Measurements from ENCODE around the gene METTL1. TPM values are rescaled to one million over a fixed set of nuclear protein-coding genes. Genes with fewer than 3 reads are reported as not detected.

METTL1 gene
- total RNA-seq, 1 donor from 2014 or later = 26.8 TPM

DNA sequence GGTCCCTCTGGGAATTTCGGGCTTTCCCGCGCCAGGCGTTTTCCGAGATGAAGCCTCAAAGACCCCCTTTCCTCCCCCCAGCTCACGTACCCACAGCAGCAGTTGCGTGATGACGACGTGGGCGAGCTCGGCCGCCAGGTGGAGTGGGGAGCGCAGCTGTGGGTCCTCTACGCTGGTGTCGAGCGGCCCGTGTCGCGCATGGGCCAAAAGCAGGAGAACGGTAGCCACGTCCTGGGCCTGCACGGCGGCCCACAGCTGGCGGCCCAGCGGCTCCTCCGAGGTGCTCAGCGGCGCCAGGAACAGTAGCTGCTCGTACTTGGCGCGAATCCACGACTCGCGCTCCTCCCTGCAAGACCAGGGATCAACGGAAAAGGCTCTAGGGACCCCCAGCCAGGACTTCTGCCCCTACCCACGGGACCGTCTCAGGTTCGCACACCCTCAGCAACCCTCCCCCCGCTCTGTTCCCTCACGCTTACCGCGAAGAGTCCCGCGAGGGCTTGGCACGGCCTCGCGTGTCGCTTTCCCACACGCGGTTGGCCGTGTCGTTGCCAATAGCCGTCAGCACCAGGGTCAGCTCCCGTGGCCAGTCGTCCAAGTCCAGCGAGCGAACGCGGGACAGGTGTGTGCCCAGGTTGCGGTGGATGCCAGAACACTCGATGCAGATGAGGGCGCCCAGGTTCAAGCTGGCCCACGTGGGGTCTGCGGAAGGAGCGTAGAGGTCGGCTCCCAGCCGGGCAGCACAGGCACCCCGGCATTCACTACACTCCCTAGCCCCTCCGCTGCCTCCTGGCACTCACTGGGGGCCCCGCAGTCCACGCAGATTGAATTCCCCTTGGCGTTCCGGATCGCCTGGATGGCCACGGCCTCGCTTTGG lies 44.8 kb downstream of the METTL1 start:
- Mint-ChIP-seq H3K4me3 (ENCODE audit: unreplicated experiment) (peak overlapping the region; percentile 96), H3K9me3 (ENCODE audit: low read depth) (no peaks in the 10 kb centered on the region), H3K4me1 (ENCODE audit: low read depth) (peaks cover 13% of the 10 kb centered on the region), H3K36me3 (ENCODE audit: low read depth) (peaks cover 2% of the 10 kb centered on the region), H3K27me3 (ENCODE audit: low read depth) (peaks cover 3% of the 10 kb centered on the region), H3K27ac (ENCODE audit: unreplicated experiment) (peak overlapping the region; percentile 45)
- no peak for DNase-seq (ENCODE audit: low spot score)
- TF ChIP-seq, protein P1, sequence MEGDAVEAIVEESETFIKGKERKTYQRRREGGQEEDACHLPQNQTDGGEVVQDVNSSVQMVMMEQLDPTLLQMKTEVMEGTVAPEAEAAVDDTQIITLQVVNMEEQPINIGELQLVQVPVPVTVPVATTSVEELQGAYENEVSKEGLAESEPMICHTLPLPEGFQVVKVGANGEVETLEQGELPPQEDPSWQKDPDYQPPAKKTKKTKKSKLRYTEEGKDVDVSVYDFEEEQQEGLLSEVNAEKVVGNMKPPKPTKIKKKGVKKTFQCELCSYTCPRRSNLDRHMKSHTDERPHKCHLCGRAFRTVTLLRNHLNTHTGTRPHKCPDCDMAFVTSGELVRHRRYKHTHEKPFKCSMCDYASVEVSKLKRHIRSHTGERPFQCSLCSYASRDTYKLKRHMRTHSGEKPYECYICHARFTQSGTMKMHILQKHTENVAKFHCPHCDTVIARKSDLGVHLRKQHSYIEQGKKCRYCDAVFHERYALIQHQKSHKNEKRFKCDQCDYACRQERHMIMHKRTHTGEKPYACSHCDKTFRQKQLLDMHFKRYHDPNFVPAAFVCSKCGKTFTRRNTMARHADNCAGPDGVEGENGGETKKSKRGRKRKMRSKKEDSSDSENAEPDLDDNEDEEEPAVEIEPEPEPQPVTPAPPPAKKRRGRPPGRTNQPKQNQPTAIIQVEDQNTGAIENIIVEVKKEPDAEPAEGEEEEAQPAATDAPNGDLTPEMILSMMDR (IDR thresholded peaks at IDR 0.05) = peak; percentile 32

DNA sequence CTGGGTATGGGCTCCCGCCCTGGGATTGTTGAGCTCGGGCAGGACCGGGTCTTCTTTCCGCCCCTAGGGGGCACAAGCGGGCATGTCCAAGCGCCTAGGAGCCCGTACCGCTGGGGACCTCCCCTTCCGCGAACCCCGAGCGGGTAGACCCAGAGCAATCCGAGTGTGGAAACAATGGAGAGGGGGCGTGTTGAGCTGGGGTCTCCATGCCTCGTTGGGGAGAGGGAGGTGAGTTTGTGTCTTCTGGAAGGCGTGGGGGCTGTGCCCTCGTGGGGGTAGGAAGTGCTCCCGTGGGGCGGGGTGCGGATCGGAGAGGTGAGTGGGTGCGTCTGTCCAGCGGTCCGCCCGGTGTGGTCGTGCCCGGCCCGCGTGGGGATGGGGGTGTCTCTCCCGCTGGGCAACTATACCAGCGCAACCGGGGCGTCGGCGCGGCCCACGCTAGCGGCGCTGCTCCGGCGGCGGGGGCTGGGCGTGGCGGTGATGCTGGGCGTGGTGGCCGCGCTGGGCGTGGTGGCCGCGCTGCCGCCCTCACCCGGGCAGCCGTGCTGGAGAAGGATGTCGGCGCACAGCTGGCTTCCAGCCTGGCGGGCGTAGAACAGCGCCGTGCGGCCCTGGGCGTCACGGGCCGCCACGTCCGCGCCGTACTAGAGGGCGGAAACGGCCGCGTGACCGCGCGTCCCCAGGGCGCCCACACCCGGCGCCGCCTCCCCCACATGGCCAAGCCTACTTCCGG lies 45.6 kb downstream of the METTL1 start:
- Mint-ChIP-seq H3K4me1 (ENCODE audit: low read depth) (peaks cover 13% of the 10 kb centered on the region), H3K27me3 (ENCODE audit: low read depth) (peaks cover 3% of the 10 kb centered on the region), H3K36me3 (ENCODE audit: low read depth) (peaks cover 7% of the 10 kb centered on the region), H3K9me3 (ENCODE audit: low read depth) (no peaks in the 10 kb centered on the region), H3K4me3 (ENCODE audit: unreplicated experiment) (peak overlapping the region; percentile 96), H3K27ac (ENCODE audit: unreplicated experiment) (peak overlapping the region; percentile 93)
- no peak for DNase-seq (ENCODE audit: low spot score)
- TF ChIP-seq, protein P1 (IDR thresholded peaks at IDR 0.05) = peak; percentile 89

DNA sequence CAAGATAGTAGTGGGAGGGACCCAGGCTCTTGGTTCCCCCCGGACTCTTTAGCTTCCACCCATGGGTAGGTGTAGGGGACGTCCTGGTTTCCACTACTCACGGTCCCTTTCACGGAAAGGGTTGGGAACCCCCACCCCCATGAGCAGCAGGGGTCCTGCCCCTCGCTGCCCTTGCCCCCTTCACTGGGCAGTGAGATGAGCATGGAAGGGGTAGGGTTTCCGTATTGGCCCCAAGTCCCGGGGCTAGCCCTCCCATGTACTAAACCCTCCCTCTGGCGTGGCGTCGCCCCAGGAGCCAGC lies 46.1 kb downstream of the METTL1 start:
- no peak for DNase-seq (ENCODE audit: low spot score)
- H3K4me1 Mint-ChIP-seq (ENCODE audit: low read depth) = peaks cover 13% of the 10 kb centered on the region
- TF ChIP-seq, protein P1 (IDR thresholded peaks at IDR 0.05) = no peak
- H3K27me3 Mint-ChIP-seq (ENCODE audit: low read depth) = peaks cover 3% of the 10 kb centered on the region
- H3K9me3 Mint-ChIP-seq (ENCODE audit: low read depth) = no peaks in the 10 kb centered on the region
- H3K4me3 Mint-ChIP-seq (ENCODE audit: unreplicated experiment) = peak overlapping the region; percentile 96
- H3K36me3 Mint-ChIP-seq (ENCODE audit: low read depth) = peaks cover 10% of the 10 kb centered on the region
- peak overlapping the region; percentile 93 for H3K27ac Mint-ChIP-seq (ENCODE audit: unreplicated experiment)

GRCh38 chr12:57724936-57725740 lies 46.8 kb downstream of the METTL1 start:
- no peak for DNase-seq (ENCODE audit: low spot score)
- TF ChIP-seq, protein P1 (IDR thresholded peaks at IDR 0.05) = no peak
- H3K27me3 Mint-ChIP-seq (ENCODE audit: low read depth) = peaks cover 3% of the 10 kb centered on the region
- H3K4me3 Mint-ChIP-seq (ENCODE audit: unreplicated experiment) = peak overlapping the region; percentile 33
- no peak overlapping the region for H3K27ac Mint-ChIP-seq (ENCODE audit: unreplicated experiment)
- H3K36me3 Mint-ChIP-seq (ENCODE audit: low read depth) = peaks cover 13% of the 10 kb centered on the region
- peaks cover 13% of the 10 kb centered on the region for H3K4me1 Mint-ChIP-seq (ENCODE audit: low read depth)
- H3K9me3 Mint-ChIP-seq (ENCODE audit: low read depth) = no peaks in the 10 kb centered on the region
